ENCODE data around the gene AMFR.

DNA sequence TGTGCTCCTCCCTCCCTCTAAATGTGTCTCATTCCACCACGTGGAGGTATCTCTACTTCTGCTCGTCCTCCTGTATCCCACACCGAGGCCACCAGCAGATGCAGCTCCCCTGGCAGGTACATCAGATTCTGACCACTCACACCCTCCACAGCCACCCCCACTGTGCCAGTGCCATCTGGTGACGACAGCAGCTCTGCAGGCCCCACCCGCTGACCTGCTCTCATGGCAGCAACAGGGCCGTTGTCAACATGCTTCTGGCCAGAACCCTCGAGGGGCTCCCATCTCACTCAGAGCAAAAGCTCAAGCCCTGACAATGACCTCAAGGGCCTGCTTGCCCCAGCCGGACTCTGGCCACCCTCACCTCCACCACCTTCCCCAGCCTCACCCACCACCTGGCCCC lies 93.4 kb downstream of the AMFR start:
- TF ChIP-seq GATA2 (IDR thresholded peaks at IDR 0.05; ENCODE audit: low read depth, low read length), result no peak
- no peak for TF ChIP-seq GATA3 (IDR thresholded peaks at IDR 0.05; ENCODE audit: low read depth, low read length)
